Neural progenitor cell (in vitro differentiated cells): ENCODE measurements around the gene QPCTL.

ENCODE experiments used
- CTCF ChIP-seq: fragments of 200-600 bp; sonication (generic); IDR thresholded peaks from 2 replicates; pipeline ENCODE4 v1.5.1; 2017; ENCODE audit warnings: antibody characterized with exemption, mild to moderate bottlenecking
- EZH2 ChIP-seq: fragments of 200-600 bp; sonication (generic); IDR thresholded peaks from 2 replicates; pipeline ENCODE4 v1.6.1; 2017; ENCODE audit warnings: antibody characterized with exemption, mild to moderate bottlenecking, moderate library complexity

DNA sequence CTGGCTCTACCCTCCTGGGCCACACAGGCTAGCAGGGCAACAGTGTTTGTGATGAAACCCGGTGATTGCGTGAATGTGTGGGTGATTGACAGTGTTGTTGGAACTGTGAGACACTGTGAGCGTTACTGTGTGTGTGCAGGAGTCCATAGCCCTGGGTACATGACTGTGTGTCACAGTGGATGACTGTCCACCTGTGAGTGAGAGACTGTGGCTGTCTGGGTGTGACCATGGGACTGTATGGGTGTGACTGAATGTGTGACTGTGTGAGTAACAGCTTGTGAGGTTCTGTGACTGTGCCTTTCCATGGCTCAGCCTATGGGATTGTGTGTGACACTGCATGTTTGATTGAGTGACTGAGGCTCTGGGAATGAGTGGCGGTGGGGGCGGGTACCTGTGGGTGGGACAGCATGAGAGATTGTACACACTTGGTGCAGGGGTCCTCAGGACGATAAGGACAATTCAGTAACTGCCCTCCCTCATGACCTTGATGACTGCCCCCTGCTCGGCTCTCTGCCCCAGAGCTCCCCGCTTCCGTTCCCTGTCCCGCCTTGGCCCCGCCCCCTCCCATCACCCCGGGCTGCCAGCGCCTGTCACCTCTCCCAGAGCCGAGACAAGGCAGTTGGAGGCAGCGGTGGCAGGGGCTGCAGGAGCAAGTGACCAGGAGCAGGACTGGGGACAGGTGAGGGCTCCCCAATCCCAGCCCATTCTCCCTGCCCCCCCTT, 24.7 kb upstream of the QPCTL start, which contains the start of gene GIPR:
- TF ChIP-seq EZH2 (no peak), CTCF (no peak)
